Measurements from ENCODE around the gene SOX10. TPM values are rescaled to one million over a fixed set of nuclear protein-coding genes. Genes with fewer than 3 reads are reported as not detected.

Gene SOX10
- total RNA-seq, 1 experiment from 2014 or later, result 2.7 TPM

DNA sequence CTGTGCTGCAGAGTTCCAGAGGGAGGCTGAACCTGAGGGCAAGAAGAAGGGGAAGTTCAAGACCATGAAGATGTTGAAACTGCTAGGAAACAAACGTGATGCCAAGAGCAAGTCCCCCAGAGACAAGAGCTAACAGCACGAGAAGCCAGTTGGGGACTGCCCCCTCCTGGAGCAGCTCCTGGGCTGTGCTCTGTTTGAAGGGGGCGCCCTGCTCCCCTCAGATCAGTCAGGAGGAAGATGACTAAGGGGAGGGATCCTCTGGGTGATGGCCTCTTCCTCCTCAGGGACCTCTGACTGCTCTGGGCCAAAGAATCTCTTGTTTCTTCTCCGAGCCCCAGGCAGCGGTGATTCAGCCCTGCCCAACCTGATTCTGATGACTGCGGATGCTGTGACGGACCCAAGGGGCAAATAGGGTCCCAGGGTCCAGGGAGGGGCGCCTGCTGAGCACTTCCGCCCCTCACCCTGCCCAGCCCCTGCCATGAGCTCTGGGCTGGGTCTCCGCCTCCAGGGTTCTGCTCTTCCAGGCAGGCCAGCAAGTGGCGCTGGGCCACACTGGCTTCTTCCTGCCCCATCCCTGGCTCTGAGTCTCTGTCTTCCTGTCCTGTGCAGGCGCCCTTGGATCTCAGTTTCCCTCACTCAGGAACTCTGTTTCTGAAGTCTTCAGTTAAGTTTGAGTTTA, 43.5 kb downstream of the SOX10 start:
- H3K4me3 Mint-ChIP-seq, result no peak overlapping the region
- CTCF ChIA-PET, result interaction anchor here (1.2 to 1.3 kb wide), 3 partner anchors 10 to 13 kb away, joined by 3 to 4 read pairs (median 3); partner anchors contain the start of genes C22orf23 and POLR2F
- H3K27ac Mint-ChIP-seq, result peak overlapping the region; percentile 70
- peaks cover 4% of the 10 kb centered on the region; the same call in 1 of the 2 replicates for H3K4me1 Mint-ChIP-seq
- H3K27me3 Mint-ChIP-seq (ENCODE audit: low read depth), result no peaks in the 10 kb centered on the region
- H3K9me3 Mint-ChIP-seq, result no peaks in the 10 kb centered on the region
- DNase-seq (ENCODE audit: low spot score) (no peak), ATAC-seq (peak; percentile 77)
- TF ChIP-seq, protein P1, sequence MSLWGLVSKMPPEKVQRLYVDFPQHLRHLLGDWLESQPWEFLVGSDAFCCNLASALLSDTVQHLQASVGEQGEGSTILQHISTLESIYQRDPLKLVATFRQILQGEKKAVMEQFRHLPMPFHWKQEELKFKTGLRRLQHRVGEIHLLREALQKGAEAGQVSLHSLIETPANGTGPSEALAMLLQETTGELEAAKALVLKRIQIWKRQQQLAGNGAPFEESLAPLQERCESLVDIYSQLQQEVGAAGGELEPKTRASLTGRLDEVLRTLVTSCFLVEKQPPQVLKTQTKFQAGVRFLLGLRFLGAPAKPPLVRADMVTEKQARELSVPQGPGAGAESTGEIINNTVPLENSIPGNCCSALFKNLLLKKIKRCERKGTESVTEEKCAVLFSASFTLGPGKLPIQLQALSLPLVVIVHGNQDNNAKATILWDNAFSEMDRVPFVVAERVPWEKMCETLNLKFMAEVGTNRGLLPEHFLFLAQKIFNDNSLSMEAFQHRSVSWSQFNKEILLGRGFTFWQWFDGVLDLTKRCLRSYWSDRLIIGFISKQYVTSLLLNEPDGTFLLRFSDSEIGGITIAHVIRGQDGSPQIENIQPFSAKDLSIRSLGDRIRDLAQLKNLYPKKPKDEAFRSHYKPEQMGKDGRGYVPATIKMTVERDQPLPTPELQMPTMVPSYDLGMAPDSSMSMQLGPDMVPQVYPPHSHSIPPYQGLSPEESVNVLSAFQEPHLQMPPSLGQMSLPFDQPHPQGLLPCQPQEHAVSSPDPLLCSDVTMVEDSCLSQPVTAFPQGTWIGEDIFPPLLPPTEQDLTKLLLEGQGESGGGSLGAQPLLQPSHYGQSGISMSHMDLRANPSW (CRISPR knock-in tag; conservative IDR thresholded peaks at IDR 0.05; ENCODE audit: low read depth), result no peak
- TF ChIP-seq ZNF396 (CRISPR knock-in tag; IDR thresholded peaks at IDR 0.05; ENCODE audit: borderline replicate concordance), result no peak
- TF ChIP-seq ATF1 (CRISPR knock-in tag; IDR thresholded peaks at IDR 0.05), result no peak
- TF ChIP-seq, protein P2, sequence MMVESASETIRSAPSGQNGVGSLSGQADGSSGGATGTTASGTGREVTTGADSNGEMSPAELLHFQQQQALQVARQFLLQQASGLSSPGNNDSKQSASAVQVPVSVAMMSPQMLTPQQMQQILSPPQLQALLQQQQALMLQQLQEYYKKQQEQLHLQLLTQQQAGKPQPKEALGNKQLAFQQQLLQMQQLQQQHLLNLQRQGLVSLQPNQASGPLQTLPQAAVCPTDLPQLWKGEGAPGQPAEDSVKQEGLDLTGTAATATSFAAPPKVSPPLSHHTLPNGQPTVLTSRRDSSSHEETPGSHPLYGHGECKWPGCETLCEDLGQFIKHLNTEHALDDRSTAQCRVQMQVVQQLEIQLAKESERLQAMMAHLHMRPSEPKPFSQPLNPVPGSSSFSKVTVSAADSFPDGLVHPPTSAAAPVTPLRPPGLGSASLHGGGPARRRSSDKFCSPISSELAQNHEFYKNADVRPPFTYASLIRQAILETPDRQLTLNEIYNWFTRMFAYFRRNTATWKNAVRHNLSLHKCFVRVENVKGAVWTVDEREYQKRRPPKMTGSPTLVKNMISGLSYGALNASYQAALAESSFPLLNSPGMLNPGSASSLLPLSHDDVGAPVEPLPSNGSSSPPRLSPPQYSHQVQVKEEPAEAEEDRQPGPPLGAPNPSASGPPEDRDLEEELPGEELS (CRISPR knock-in tag; IDR thresholded peaks at IDR 0.05), result no peak
- TF ChIP-seq, protein P3, sequence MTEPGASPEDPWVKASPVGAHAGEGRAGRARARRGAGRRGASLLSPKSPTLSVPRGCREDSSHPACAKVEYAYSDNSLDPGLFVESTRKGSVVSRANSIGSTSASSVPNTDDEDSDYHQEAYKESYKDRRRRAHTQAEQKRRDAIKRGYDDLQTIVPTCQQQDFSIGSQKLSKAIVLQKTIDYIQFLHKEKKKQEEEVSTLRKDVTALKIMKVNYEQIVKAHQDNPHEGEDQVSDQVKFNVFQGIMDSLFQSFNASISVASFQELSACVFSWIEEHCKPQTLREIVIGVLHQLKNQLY (CRISPR knock-in tag; IDR thresholded peaks at IDR 0.05), result no peak
- TF ChIP-seq ZNF317 (CRISPR knock-in tag; IDR thresholded peaks at IDR 0.05; ENCODE audit: borderline replicate concordance, low read depth), result no peak
- TF ChIP-seq NFYB (CRISPR knock-in tag; conservative IDR thresholded peaks at IDR 0.05; ENCODE audit: low read depth), result no peak
- no peak for TF ChIP-seq ZBTB21 (CRISPR knock-in tag; IDR thresholded peaks at IDR 0.05; ENCODE audit: borderline replicate concordance)
- TF ChIP-seq TEAD4 (CRISPR knock-in tag; IDR thresholded peaks at IDR 0.05), result no peak
- no peak for TF ChIP-seq ZNF416 (CRISPR knock-in tag; IDR thresholded peaks at IDR 0.05)
- TF ChIP-seq SMAD4 (CRISPR knock-in tag; IDR thresholded peaks at IDR 0.05), result no peak
- TF ChIP-seq, protein P4, sequence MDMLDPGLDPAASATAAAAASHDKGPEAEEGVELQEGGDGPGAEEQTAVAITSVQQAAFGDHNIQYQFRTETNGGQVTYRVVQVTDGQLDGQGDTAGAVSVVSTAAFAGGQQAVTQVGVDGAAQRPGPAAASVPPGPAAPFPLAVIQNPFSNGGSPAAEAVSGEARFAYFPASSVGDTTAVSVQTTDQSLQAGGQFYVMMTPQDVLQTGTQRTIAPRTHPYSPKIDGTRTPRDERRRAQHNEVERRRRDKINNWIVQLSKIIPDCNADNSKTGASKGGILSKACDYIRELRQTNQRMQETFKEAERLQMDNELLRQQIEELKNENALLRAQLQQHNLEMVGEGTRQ (CRISPR knock-in tag; IDR thresholded peaks at IDR 0.05), result no peak
- TF ChIP-seq TEAD1 (CRISPR knock-in tag; IDR thresholded peaks at IDR 0.05), result no peak
- TF ChIP-seq ZNF423 (CRISPR knock-in tag; IDR thresholded peaks at IDR 0.05), result no peak
- no peak for TF ChIP-seq TP53 (CRISPR knock-in tag; IDR thresholded peaks at IDR 0.05)
- no peak for TF ChIP-seq NR3C1 (CRISPR knock-in tag; conservative IDR thresholded peaks at IDR 0.05; ENCODE audit: low read depth)
- TF ChIP-seq CREM (CRISPR knock-in tag; IDR thresholded peaks at IDR 0.05), result no peak
- no peak for TF ChIP-seq FOXK1 (CRISPR knock-in tag; IDR thresholded peaks at IDR 0.05)
- TF ChIP-seq, protein P5, sequence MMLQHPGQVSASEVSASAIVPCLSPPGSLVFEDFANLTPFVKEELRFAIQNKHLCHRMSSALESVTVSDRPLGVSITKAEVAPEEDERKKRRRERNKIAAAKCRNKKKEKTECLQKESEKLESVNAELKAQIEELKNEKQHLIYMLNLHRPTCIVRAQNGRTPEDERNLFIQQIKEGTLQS (CRISPR knock-in tag; conservative IDR thresholded peaks at IDR 0.05), result no peak
- POLR2A ChIA-PET, result interaction anchor here (1.4 kb wide), 1 partner anchor 13 kb away, joined by 3 read pairs; the partner anchor contains the start of gene POLR2F
- H3K36me3 Mint-ChIP-seq, result peaks cover 21% of the 10 kb centered on the region

Data from WTC11 (cell line).